PC-9 (cell line): ENCODE data around the gene PRKD3. TPM values are rescaled to one million over a fixed set of nuclear protein-coding genes. Genes with fewer than 3 reads are reported as not detected.
"Not testable (repeated sequence)": the region's sequence is repeated elsewhere in the genome, so short reads cannot be mapped to it uniquely, and the experiment has no call there.

Experiments used
- BruUV-seq: library from RNA; stranded (reverse); fragments of 400-500 nt; replicated peaks from 2 replicates; lab custom pipeline; 2021; lab: Mats Ljungman, UMichigan
- CTCF ChIA-PET: fragments of 300-600 bp; sonication (Branson Sonifier 250); formaldehyde crosslinking; loops from one replicate; lab custom pipeline; 2022; ENCODE audit warnings: antibody characterized with exemption; lab: Charles Lee
- POLR2A ChIA-PET: fragments of 300-600 bp; sonication (Branson Sonifier 250); formaldehyde crosslinking; loops from one replicate; lab custom pipeline; 2022; ENCODE audit warnings: antibody characterized with exemption; ENCODE audit not compliant: unreplicated experiment; lab: Charles Lee
- DNase-seq, 2 experiments: peaks; one replicate each; pipeline versions ENCODE4 v3.0.0 to v3.0.0-alpha.2; 2015 to 2022; ENCODE audit warnings: mixed read lengths in 1 of 2
- H2AFZ ChIP-seq: fragments of 200-600 bp; sonication (generic); 2 replicates; pipeline ENCODE4 v1.8.1; 2017; ENCODE audit warnings: antibody characterized with exemption
- H3F3A ChIP-seq: fragments of 200-600 bp; sonication (generic); 2 replicates; pipeline ENCODE4 v1.8.1; 2017; ENCODE audit warnings: antibody characterized with exemption, mild to moderate bottlenecking, low read depth; ENCODE audit not compliant: insufficient read depth
- H3K27ac ChIP-seq: fragments of 200-600 bp; sonication (generic); 2 replicates; pipeline ENCODE4 v1.6.1; 2016; ENCODE audit warnings: mixed run types
- H3K27me3 ChIP-seq: fragments of 200-600 bp; sonication (generic); 2 replicates; pipeline ENCODE4 v1.6.1; 2016; ENCODE audit warnings: low read depth, mixed run types; ENCODE audit not compliant: insufficient read depth
- H3K36me3 ChIP-seq: fragments of 200-600 bp; sonication (generic); 2 replicates; pipeline ENCODE4 v1.6.1; 2016; ENCODE audit warnings: low read depth, mixed run types
- H3K4me1 ChIP-seq: fragments of 200-600 bp; sonication (generic); replicated peaks from 2 replicates; pipeline ENCODE4 v1.6.1; 2016; ENCODE audit warnings: mixed run types; ENCODE audit not compliant: insufficient read depth
- H3K4me2 ChIP-seq: fragments of 200-600 bp; sonication (generic); 2 replicates; pipeline ENCODE4 v1.6.1; 2017; ENCODE audit warnings: mixed run types
- H3K4me3 ChIP-seq: fragments of 200-600 bp; sonication (generic); 2 replicates; pipeline ENCODE4 v1.6.1; 2016; ENCODE audit warnings: mixed run types
- H3K79me2 ChIP-seq: fragments of 200-600 bp; sonication (generic); 2 replicates; pipeline ENCODE4 v1.6.1; 2017; ENCODE audit warnings: low read depth, mixed run types
- H3K9me2 ChIP-seq: fragments of 200-600 bp; sonication (generic); 2 replicates; pipeline ENCODE4 v1.8.1; 2017; ENCODE audit warnings: mild to moderate bottlenecking; ENCODE audit not compliant: insufficient read depth
- H3K9me3 ChIP-seq: fragments of 200-600 bp; sonication (generic); 2 replicates; pipeline ENCODE4 v1.8.1; 2016; ENCODE audit warnings: low read depth; ENCODE audit not compliant: insufficient read depth
- H4K20me1 ChIP-seq: fragments of 200-600 bp; sonication (generic); 2 replicates; pipeline ENCODE4 v1.8.1; 2017; ENCODE audit not compliant: insufficient read depth
- CTCF ChIP-seq: fragments of 200-600 bp; sonication (generic); conservative IDR thresholded peaks from 2 replicates; pipeline ENCODE4 v1.6.1; 2017; ENCODE audit warnings: mixed run types, antibody characterized with exemption, mild to moderate bottlenecking, moderate library complexity
- EZH2 ChIP-seq: fragments of 200-600 bp; sonication (generic); IDR thresholded peaks from 2 replicates; pipeline ENCODE4 v1.8.0; 2017; ENCODE audit warnings: antibody characterized with exemption, low read depth
- intact Hi-C: fragments of 100-400 bp; cut with micrococcal nuclease; formaldehyde crosslinking; loops from one replicate; pipeline ENCODE4 v1.10.0; 2022; ENCODE audit not compliant: unreplicated experiment
- total RNA-seq: library from RNA; stranded (reverse); gene quantifications from 2 replicates; pipeline ENCODE4 v1.2.3, GENCODE V29; 2021

PRKD3 gene
- total RNA-seq, 1 experiment from 2014 or later = 27.5 TPM

- BruUV-seq = no TSS peak
- DNase-seq = no peak
- TF ChIP-seq CTCF = no peak
- no peak for TF ChIP-seq EZH2
- Histone ChIP-seq H4K20me1 (no peaks in the 10 kb centered on the region), H3F3A (no peaks in the 10 kb centered on the region), H2AFZ (no peak overlapping the region), H3K27me3 (no peaks in the 10 kb centered on the region), H3K4me2 (no peak overlapping the region), H3K79me2 (peaks cover 12% of the 10 kb centered on the region; the same call in 1 of the 2 replicates), H3K9me3 (no peaks in the 10 kb centered on the region), H3K36me3 (no peaks in the 10 kb centered on the region), H3K27ac (no peak overlapping the region), H3K4me1 (no peaks in the 10 kb centered on the region), H3K9me2 (no peaks in the 10 kb centered on the region), H3K4me3 (no peak overlapping the region)
- intact Hi-C loops = no loop called here
- ChIA-PET CTCF (no interaction called here), POLR2A (no interaction called here)
Observed at GRCh38 chr2:37297632-37298031, 27.0 kb downstream of the PRKD3 start.

GRCh38 chr2:37295469-37296073 lies 29.1 kb downstream of the PRKD3 start:
- DNase-seq = no peak
- BruUV-seq = no TSS peak

GRCh38 chr2:37294858-37295257 lies 29.8 kb downstream of the PRKD3 start:
- H3K36me3 ChIP-seq, H3K27ac ChIP-seq, CTCF ChIA-PET, H3K79me2 ChIP-seq, H3K4me2 ChIP-seq, H4K20me1 ChIP-seq, H2AFZ ChIP-seq, POLR2A ChIA-PET, BruUV-seq, H3F3A ChIP-seq, H3K9me2 ChIP-seq, H3K27me3 ChIP-seq, H3K4me3 ChIP-seq, H3K4me1 ChIP-seq, intact Hi-C loops, DNase-seq, H3K9me3 ChIP-seq: not testable (repeated sequence)

More at GRCh38 chr2:37295469-37296073, 29.1 kb downstream of the PRKD3 start:
- H3F3A ChIP-seq = no peaks in the 10 kb centered on the region
- no peak overlapping the region for H2AFZ ChIP-seq
- H4K20me1 ChIP-seq = no peaks in the 10 kb centered on the region
- ChIA-PET CTCF (no interaction called here), POLR2A (no interaction called here)
- H3K4me2 ChIP-seq = no peak overlapping the region
- no peaks in the 10 kb centered on the region; the same call in 1 of the 2 replicates for H3K36me3 ChIP-seq
- peaks cover 11% of the 10 kb centered on the region; the same call in 1 of the 2 replicates for H3K79me2 ChIP-seq
- H3K4me3 ChIP-seq = no peak overlapping the region
- no peaks in the 10 kb centered on the region for H3K4me1 ChIP-seq
- TF ChIP-seq EZH2 = no peak
- no peak for TF ChIP-seq CTCF
- H3K9me3 ChIP-seq = no peaks in the 10 kb centered on the region
- no peak overlapping the region for H3K27ac ChIP-seq
- no peaks in the 10 kb centered on the region for H3K9me2 ChIP-seq
- H3K27me3 ChIP-seq = no peaks in the 10 kb centered on the region
- intact Hi-C loops = no loop called here

- H4K20me1 ChIP-seq = no peaks in the 10 kb centered on the region
- no peaks in the 10 kb centered on the region for H3K9me2 ChIP-seq
- H3K4me1 ChIP-seq = no peaks in the 10 kb centered on the region
- no peak overlapping the region for H2AFZ ChIP-seq
- ChIA-PET CTCF (no interaction called here), POLR2A (no interaction called here)
- H3F3A ChIP-seq = peaks cover 6% of the 10 kb centered on the region
- no TSS peak for BruUV-seq
- H3K36me3 ChIP-seq = no peaks in the 10 kb centered on the region; the same call in 1 of the 2 replicates
- H3K27ac ChIP-seq = no peak overlapping the region
- no peaks in the 10 kb centered on the region for H3K9me3 ChIP-seq
- intact Hi-C loops = no loop called here
- TF ChIP-seq CTCF = no peak
- no peak for TF ChIP-seq EZH2
- no peak overlapping the region for H3K4me3 ChIP-seq
- H3K4me2 ChIP-seq = no peak overlapping the region
- H3K79me2 ChIP-seq = 0 out of 2 replicates have a peak, but pooled peaks cover 2% of the 10 kb centered on the region
- DNase-seq = no peak
- no peaks in the 10 kb centered on the region for H3K27me3 ChIP-seq
Observed at GRCh38 chr2:37291680-37292079, 33.0 kb downstream of the PRKD3 start.
